GM23338 (cell line): ENCODE measurements around the gene BFSP2.
A peak's percentile ranks its signal among the peaks of the same experiment; 100 is the strongest.

Experiments used
- CREB1 ChIP-seq: fragments of 250-450 bp; sonication (Bioruptor Pico); IDR thresholded peaks from 2 replicates; pipeline ENCODE4 v1.5.0; 2020; ENCODE audit warnings: low read depth, mild to moderate bottlenecking, moderate library complexity
- EZH2 ChIP-seq: fragments of 200-600 bp; sonication (generic); IDR thresholded peaks from one replicate; pipeline ENCODE4 v1.8.0; 2017; ENCODE audit warnings: antibody characterized with exemption, mild to moderate bottlenecking, low read depth; ENCODE audit not compliant: unreplicated experiment
- EZH2phosphoT487 ChIP-seq: fragments of 200-600 bp; sonication (generic); IDR thresholded peaks from one replicate; pipeline ENCODE4 v1.8.1; 2018; ENCODE audit warnings: antibody characterized with exemption; ENCODE audit not compliant: unreplicated experiment
- JUNB ChIP-seq: IDR thresholded peaks from one replicate; pipeline ENCODE4 v1.6.1; 2016; ENCODE audit warnings: antibody characterized with exemption; ENCODE audit not compliant: unreplicated experiment
- POLR2AphosphoS5 ChIP-seq: IDR thresholded peaks from 2 replicates; pipeline ENCODE4 v1.6.1; 2016; ENCODE audit warnings: antibody characterized with exemption, low read depth
- REST ChIP-seq: IDR thresholded peaks from one replicate; pipeline ENCODE4 v1.6.1; 2018; ENCODE audit warnings: antibody characterized with exemption; ENCODE audit not compliant: unreplicated experiment
- STAT1 ChIP-seq: IDR thresholded peaks from one replicate; pipeline ENCODE4 v1.6.1; 2016; ENCODE audit warnings: antibody characterized with exemption; ENCODE audit not compliant: unreplicated experiment
- TF ChIP-seq, protein P1 (sequence below), 2 experiments: fragments of 200-600 bp in 1 of 2; sonication (generic) in 1 of 2; conservative IDR thresholded peaks; 2 replicates each; pipeline versions ENCODE4 v1.5.1 to v1.6.1; 2016 to 2017; ENCODE audit warnings: antibody characterized with exemption in 2 of 2, low read depth in 2 of 2, mild to moderate bottlenecking in 2 of 2, moderate library complexity in 1 of 2

GRCh38 chr3:133494469-133494868, 94.6 kb downstream of the BFSP2 start:
- TF ChIP-seq EZH2 (no peak), EZH2phosphoT487 (no peak), POLR2AphosphoS5 (no peak), CREB1 (no peak), JUNB (no peak), REST (no peak), STAT1 (no peak)
- TF ChIP-seq, protein P1, sequence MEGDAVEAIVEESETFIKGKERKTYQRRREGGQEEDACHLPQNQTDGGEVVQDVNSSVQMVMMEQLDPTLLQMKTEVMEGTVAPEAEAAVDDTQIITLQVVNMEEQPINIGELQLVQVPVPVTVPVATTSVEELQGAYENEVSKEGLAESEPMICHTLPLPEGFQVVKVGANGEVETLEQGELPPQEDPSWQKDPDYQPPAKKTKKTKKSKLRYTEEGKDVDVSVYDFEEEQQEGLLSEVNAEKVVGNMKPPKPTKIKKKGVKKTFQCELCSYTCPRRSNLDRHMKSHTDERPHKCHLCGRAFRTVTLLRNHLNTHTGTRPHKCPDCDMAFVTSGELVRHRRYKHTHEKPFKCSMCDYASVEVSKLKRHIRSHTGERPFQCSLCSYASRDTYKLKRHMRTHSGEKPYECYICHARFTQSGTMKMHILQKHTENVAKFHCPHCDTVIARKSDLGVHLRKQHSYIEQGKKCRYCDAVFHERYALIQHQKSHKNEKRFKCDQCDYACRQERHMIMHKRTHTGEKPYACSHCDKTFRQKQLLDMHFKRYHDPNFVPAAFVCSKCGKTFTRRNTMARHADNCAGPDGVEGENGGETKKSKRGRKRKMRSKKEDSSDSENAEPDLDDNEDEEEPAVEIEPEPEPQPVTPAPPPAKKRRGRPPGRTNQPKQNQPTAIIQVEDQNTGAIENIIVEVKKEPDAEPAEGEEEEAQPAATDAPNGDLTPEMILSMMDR (conservative IDR thresholded peaks at IDR 0.05; ENCODE audit: low read depth in 2 of 2) = peak; percentile 49 to 56
